HFFc6 (cell line): ENCODE data around the gene XIRP1. TPM values are rescaled to one million over a fixed set of nuclear protein-coding genes. Genes with fewer than 3 reads are reported as not detected.
"Not testable (repeated sequence)": the region's sequence is repeated elsewhere in the genome, so short reads cannot be mapped to it uniquely, and the experiment has no call there.

ENCODE experiments used
- DNase-seq: peaks from one replicate; pipeline ENCODE4 v3.0.0-alpha.2; 2018
- H3K27ac Mint-ChIP-seq: 2 replicates; pipeline ENCODE4 v1.8.0; 2020; ENCODE audit warnings: mild to moderate bottlenecking, mixed read lengths
- H3K27me3 Mint-ChIP-seq: 2 replicates; pipeline ENCODE4 v1.8.0; 2021; ENCODE audit warnings: mild to moderate bottlenecking, moderate library complexity, mixed read lengths; ENCODE audit not compliant: insufficient read depth
- H3K36me3 Mint-ChIP-seq: 2 replicates; pipeline ENCODE4 v1.8.0; 2021; ENCODE audit warnings: low read depth, mixed read lengths
- H3K4me1 Mint-ChIP-seq: 2 replicates; pipeline ENCODE4 v1.8.0; 2020; ENCODE audit warnings: low read depth, mixed read lengths
- H3K4me3 Mint-ChIP-seq: 2 replicates; pipeline ENCODE4 v1.8.0; 2020; ENCODE audit warnings: mild to moderate bottlenecking, moderate library complexity, mixed read lengths
- H3K9me3 Mint-ChIP-seq: 2 replicates; pipeline ENCODE4 v1.8.0; 2020; ENCODE audit warnings: mild to moderate bottlenecking, mixed read lengths
- CTCF ChIP-seq: fragments of 200-600 bp; sonication (generic); IDR thresholded peaks from 2 replicates; pipeline ENCODE4 v1.5.0; 2021; ENCODE audit warnings: antibody characterized with exemption, mild to moderate bottlenecking
- total RNA-seq, 6 experiments: library from RNA; stranded (reverse); fragmentation: NEBNext Ultra II Directional; extraction: Animal tissue kit (Norgen Biotek cat#: 25700); gene quantifications; 2 replicates in 1 of 6; 3 replicates in 5 of 6; pipeline ENCODE4 v1.2.3, GENCODE V29; 2021

The XIRP1 gene
- total RNA-seq, 6 experiments from 2014 or later = not detected

- Mint-ChIP-seq H3K36me3 (no peaks in the 10 kb centered on the region), H3K27ac (no peak overlapping the region), H3K9me3 (no peaks in the 10 kb centered on the region), H3K4me1 (peaks cover 10% of the 10 kb centered on the region), H3K27me3 (peaks cover 44% of the 10 kb centered on the region), H3K4me3 (no peak overlapping the region)
- no peak for DNase-seq
- no peak for TF ChIP-seq CTCF
Measured at GRCh38 chr3:39230453-39230852, 38.1 kb upstream of the XIRP1 start.

GRCh38 chr3:39228496-39228895 is 36.1 kb upstream of the XIRP1 start:
- no peaks in the 10 kb centered on the region for H3K9me3 Mint-ChIP-seq
- no peak overlapping the region for H3K4me3 Mint-ChIP-seq
- no peak for TF ChIP-seq CTCF
- no peaks in the 10 kb centered on the region for H3K4me1 Mint-ChIP-seq
- H3K27ac Mint-ChIP-seq = no peak overlapping the region
- DNase-seq = no peak
- H3K27me3 Mint-ChIP-seq = peaks cover 45% of the 10 kb centered on the region
- no peaks in the 10 kb centered on the region for H3K36me3 Mint-ChIP-seq

- H3K27me3 Mint-ChIP-seq = peaks cover 43% of the 10 kb centered on the region
- not testable (repeated sequence) for DNase-seq, H3K9me3 Mint-ChIP-seq, H3K27ac Mint-ChIP-seq, H3K36me3 Mint-ChIP-seq, H3K4me1 Mint-ChIP-seq, H3K4me3 Mint-ChIP-seq
Measured at GRCh38 chr3:39227596-39227995, 35.2 kb upstream of the XIRP1 start.

DNA sequence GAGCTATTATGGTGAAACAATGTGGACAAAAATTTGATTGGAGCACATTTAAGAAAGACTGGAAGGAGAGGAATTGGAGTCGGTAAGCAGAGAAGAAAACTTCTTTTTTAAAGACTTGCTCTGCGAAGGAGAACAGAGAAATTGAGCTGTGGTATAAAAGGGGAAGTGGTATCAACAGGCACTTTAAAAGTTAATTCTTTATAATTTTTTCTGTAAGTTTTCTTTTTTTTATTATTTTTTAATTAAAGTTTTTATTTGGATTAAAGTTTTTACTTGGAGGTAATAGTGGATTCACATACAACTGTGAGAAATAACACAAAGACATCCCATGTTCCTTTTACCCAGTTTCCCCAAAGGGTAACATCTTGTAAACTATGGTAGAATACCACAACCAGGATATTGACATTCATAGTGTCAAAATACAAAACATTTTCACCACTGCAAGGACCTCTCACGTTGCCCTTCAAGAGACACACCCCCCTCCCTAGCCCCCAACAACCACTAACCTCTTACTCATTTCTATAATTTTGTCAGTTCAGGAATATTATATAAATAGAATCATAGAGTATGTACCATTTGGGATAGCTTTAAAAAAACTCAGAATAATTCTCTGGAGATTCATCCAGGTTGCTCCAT is 33.8 kb upstream of the XIRP1 start:
- Mint-ChIP-seq H3K9me3 (no peaks in the 10 kb centered on the region), H3K27ac (no peak overlapping the region), H3K27me3 (peaks cover 37% of the 10 kb centered on the region), H3K36me3 (no peaks in the 10 kb centered on the region), H3K4me1 (no peaks in the 10 kb centered on the region), H3K4me3 (no peak overlapping the region)
- no peak for DNase-seq
- no peak for TF ChIP-seq CTCF

GRCh38 chr3:39224288-39224687 is 31.9 kb upstream of the XIRP1 start:
- Mint-ChIP-seq H3K4me1 (no peaks in the 10 kb centered on the region), H3K36me3 (no peaks in the 10 kb centered on the region), H3K27ac (no peak overlapping the region), H3K4me3 (no peak overlapping the region), H3K27me3 (peaks cover 28% of the 10 kb centered on the region), H3K9me3 (no peaks in the 10 kb centered on the region)
- no peak for TF ChIP-seq CTCF
- DNase-seq = no peak

- Mint-ChIP-seq H3K36me3 (no peaks in the 10 kb centered on the region), H3K4me3 (no peak overlapping the region)
- DNase-seq = no peak
Measured at GRCh38 chr3:39222939-39223338, 30.5 kb upstream of the XIRP1 start.

More at GRCh38 chr3:39222939-39223338, 30.5 kb upstream of the XIRP1 start:
- Mint-ChIP-seq H3K9me3 (no peaks in the 10 kb centered on the region), H3K27me3 (peaks cover 29% of the 10 kb centered on the region), H3K4me1 (no peaks in the 10 kb centered on the region), H3K27ac (no peak overlapping the region)
- no peak for TF ChIP-seq CTCF
